Fibroblast of lung (primary cell): ENCODE measurements around the gene TP53RK. TPM values are rescaled to one million over a fixed set of nuclear protein-coding genes. Genes with fewer than 3 reads are reported as not detected.
"Not testable (repeated sequence)": the region's sequence is repeated elsewhere in the genome, so short reads cannot be mapped to it uniquely, and the experiment has no call there.

ENCODE experiments used
- DNase-seq, 2 donors: peaks; one replicate each; pipeline versions ENCODE4 v3.0.0 to v3.0.0-alpha.2; 2010; ENCODE audit warnings: low read depth in 2 of 2
- H2AFZ ChIP-seq: 2 replicates; pipeline ENCODE4 v1.5.1; 2012; ENCODE audit warnings: low read length, control low read depth, inconsistent platforms
- H3K27ac ChIP-seq: 2 replicates; pipeline ENCODE4 v1.5.1; 2011; ENCODE audit warnings: low read length, control low read depth; ENCODE audit not compliant: insufficient read depth
- H3K27me3 ChIP-seq: 2 replicates; pipeline ENCODE4 v1.5.1; 2011; ENCODE audit warnings: mild to moderate bottlenecking, low read length; ENCODE audit not compliant: control insufficient read depth, insufficient read depth
- H3K36me3 ChIP-seq: 2 replicates; pipeline ENCODE4 v1.5.1; 2011; ENCODE audit warnings: low read length; ENCODE audit not compliant: control insufficient read depth, insufficient read depth
- H3K4me1 ChIP-seq: 2 replicates; pipeline ENCODE4 v1.5.1; 2011; ENCODE audit warnings: low read length; ENCODE audit not compliant: control insufficient read depth, insufficient read depth; ENCODE audit errors: extremely low read depth
- H3K4me2 ChIP-seq: 2 replicates; pipeline ENCODE4 v1.5.1; 2011; ENCODE audit warnings: low read length, control low read depth; ENCODE audit not compliant: insufficient read depth; ENCODE audit errors: extremely low read depth
- H3K4me3 ChIP-seq, 4 experiments: fragments of 200-600 bp in 1 of 4; sonication (generic) in 1 of 4; replicated peaks in 1 of 4; 2 replicates each; pipeline ENCODE4 v1.5.1; 2011 to 2016; ENCODE audit warnings: low read length in 4 of 4, low read depth in 3 of 4, mild to moderate bottlenecking in 3 of 4, control low read depth in 2 of 4, inconsistent platforms in 1 of 4, mixed read lengths in 1 of 4; ENCODE audit not compliant: insufficient read depth in 1 of 4; ENCODE audit errors: control extremely low read depth in 1 of 4
- H3K79me2 ChIP-seq: 2 replicates; pipeline ENCODE4 v1.5.1; 2012; ENCODE audit warnings: mild to moderate bottlenecking, low read length, inconsistent platforms; ENCODE audit not compliant: control insufficient read depth, insufficient read depth
- H3K9ac ChIP-seq: 2 replicates; pipeline ENCODE4 v1.5.1; 2011; ENCODE audit warnings: mild to moderate bottlenecking, low read length, control low read depth; ENCODE audit not compliant: insufficient read depth
- H3K9me3 ChIP-seq: 2 replicates; pipeline ENCODE4 v1.5.1; 2012; ENCODE audit warnings: low read depth, low read length; ENCODE audit not compliant: control insufficient read depth, insufficient read depth
- H4K20me1 ChIP-seq: 2 replicates; pipeline ENCODE4 v1.5.1; 2011; ENCODE audit warnings: low read length; ENCODE audit not compliant: control insufficient read depth, insufficient read depth; ENCODE audit errors: extremely low read depth
- CTCF ChIP-seq, 2 donors: IDR thresholded peaks in 1 of 2; conservative IDR thresholded peaks in 1 of 2; 1 replicate in 1 of 2; 2 replicates in 1 of 2; pipeline ENCODE4 v1.5.1; 2011 to 2012; ENCODE audit warnings: low read length in 2 of 2, control low read depth in 1 of 2, inconsistent platforms in 1 of 2, low read depth in 1 of 2, mild to moderate bottlenecking in 1 of 2
- EZH2 ChIP-seq: IDR thresholded peaks from 2 replicates; pipeline ENCODE4 v1.5.1; 2012; ENCODE audit warnings: low read length, control low read depth, mild to moderate bottlenecking; ENCODE audit errors: missing control alignments
- polyA plus RNA-seq, 2 donors: library from polyadenylated mRNA; depleted of rRNA in 1 of 2; stranded (reverse) in 1 of 2; unstranded in 1 of 2; fragments of >200 nt; gene quantifications; 2 replicates each; pipeline ENCODE4 v1.2.1, GENCODE V29; 2011 to 2012; ENCODE audit warnings: missing spikeins in 1 of 2
- total RNA-seq: library from RNA; depleted of rRNA; stranded (reverse); fragments of >200 nt; gene quantifications from 2 replicates; pipeline ENCODE4 v1.2.1, GENCODE V29; 2014

TP53RK gene
- total and polyA plus RNA-seq, 2 donors (not counting 1 experiment from before 2014, with no cell fraction given) = 9.2 to 19.5 TPM

GRCh38 chr20:46677608-46678007 lies 11.6 kb downstream of the TP53RK start:
- H2AFZ ChIP-seq = no peak overlapping the region
- H3K79me2 ChIP-seq = peaks cover 2% of the 10 kb centered on the region
- no peak overlapping the region for H3K9ac ChIP-seq
- no peak for DNase-seq
- no peak overlapping the region for H3K4me2 ChIP-seq
- no peaks in the 10 kb centered on the region for H4K20me1 ChIP-seq
- no peak overlapping the region for H3K27ac ChIP-seq
- no peak overlapping the region for H3K4me3 ChIP-seq
- TF ChIP-seq CTCF (conservative IDR thresholded peaks at IDR 0.05 in 1 of 2, IDR thresholded peaks at IDR 0.05 in 1 of 2; ENCODE audit: low read depth in 1 of 2, low read length in 2 of 2) (no peak), EZH2 (no peak)
- no peaks in the 10 kb centered on the region for H3K9me3 ChIP-seq
- no peaks in the 10 kb centered on the region for H3K4me1 ChIP-seq
- H3K36me3 ChIP-seq = peaks cover 3% of the 10 kb centered on the region
- H3K27me3 ChIP-seq = no peaks in the 10 kb centered on the region

- not testable (repeated sequence) for H3K9me3 ChIP-seq, H2AFZ ChIP-seq, H3K4me1 ChIP-seq, H3K9ac ChIP-seq, H3K27ac ChIP-seq, H3K79me2 ChIP-seq, H3K27me3 ChIP-seq, DNase-seq, H3K4me2 ChIP-seq, H4K20me1 ChIP-seq, H3K4me3 ChIP-seq, H3K36me3 ChIP-seq
These were observed 12.5 kb downstream of the TP53RK start for GRCh38 chr20:46676649-46677316.

- TF ChIP-seq EZH2 = no peak
- TF ChIP-seq CTCF (conservative IDR thresholded peaks at IDR 0.05 in 1 of 2, IDR thresholded peaks at IDR 0.05 in 1 of 2; ENCODE audit: low read depth in 1 of 2, low read length in 2 of 2) = no peak
- H3K4me2 ChIP-seq = no peak overlapping the region
- H3K27me3 ChIP-seq = no peaks in the 10 kb centered on the region
- no peaks in the 10 kb centered on the region for H3K36me3 ChIP-seq
- no peak overlapping the region for H3K4me3 ChIP-seq
- DNase-seq = no peak
- no peak overlapping the region for H3K9ac ChIP-seq
- H3K4me1 ChIP-seq = no peaks in the 10 kb centered on the region
- H3K9me3 ChIP-seq = no peaks in the 10 kb centered on the region
- no peaks in the 10 kb centered on the region for H4K20me1 ChIP-seq
- H3K79me2 ChIP-seq = no peaks in the 10 kb centered on the region
- H2AFZ ChIP-seq = no peak overlapping the region
- no peak overlapping the region for H3K27ac ChIP-seq
These were observed 14.8 kb downstream of the TP53RK start for GRCh38 chr20:46674253-46675083.
